Measurements from ENCODE around the gene COL1A2.

Gene COL1A2

DNA sequence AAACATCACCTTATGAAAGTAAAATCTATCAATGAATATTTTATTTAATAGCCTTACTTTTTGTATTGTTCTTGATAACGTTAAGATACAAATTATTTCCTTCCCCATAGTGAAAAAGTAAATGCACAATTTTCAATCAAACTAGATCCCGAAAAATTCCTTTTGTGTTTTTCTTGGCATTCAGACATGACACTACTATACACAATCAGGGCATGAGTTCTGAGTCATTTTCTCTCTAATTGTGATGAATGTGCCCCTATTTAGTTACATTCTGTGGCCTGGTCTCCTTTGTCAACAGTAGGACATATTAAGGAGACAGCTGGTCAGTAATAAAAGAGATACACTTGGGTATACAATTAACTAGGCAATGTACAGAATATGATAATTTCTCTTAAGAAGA is 19.8 kb downstream of the COL1A2 start:
- DNase-seq (ENCODE audit: insufficient read length) = no peak
- FAIRE-seq = no peak
- no peak for TF ChIP-seq POLR2A (IDR thresholded peaks at IDR 0.05; ENCODE audit: low read depth, low read length)
- TF ChIP-seq POLR2AphosphoS5 (IDR thresholded peaks at IDR 0.05; ENCODE audit: low read depth, low read length) = no peak
- TF ChIP-seq TAF1 (IDR thresholded peaks at IDR 0.05; ENCODE audit: borderline replicate concordance, low read depth, low read length) = no peak

GRCh38 chr7:94414980-94415379 is 20.3 kb downstream of the COL1A2 start:
- FAIRE-seq = no peak
- TF ChIP-seq POLR2AphosphoS5 (IDR thresholded peaks at IDR 0.05; ENCODE audit: low read depth, low read length) = no peak
- no peak for TF ChIP-seq TAF1 (IDR thresholded peaks at IDR 0.05; ENCODE audit: borderline replicate concordance, low read depth, low read length)
- TF ChIP-seq POLR2A (IDR thresholded peaks at IDR 0.05; ENCODE audit: low read depth, low read length) = no peak
- DNase-seq (ENCODE audit: insufficient read length) = no peak

DNA sequence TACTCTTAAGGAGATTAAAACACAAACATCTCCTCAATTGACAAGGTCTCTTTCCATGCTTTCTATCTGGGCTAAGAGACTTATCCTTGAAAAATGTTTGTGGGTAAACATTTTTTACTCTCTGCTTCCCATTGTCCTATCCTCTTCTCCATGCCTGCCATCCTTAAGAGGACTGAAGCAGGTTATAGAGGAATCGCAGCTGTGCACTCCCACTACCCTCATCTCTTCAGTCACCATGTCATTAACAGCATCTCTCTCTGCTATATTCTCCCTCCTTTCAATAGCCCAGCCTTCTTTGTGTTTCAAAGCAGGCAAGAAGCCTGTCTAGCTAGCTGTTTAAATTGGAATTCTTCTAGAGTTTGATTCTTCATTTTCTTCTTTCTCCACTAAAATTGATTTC is 22.6 kb downstream of the COL1A2 start:
- FAIRE-seq (no peak), DNase-seq (ENCODE audit: insufficient read length) (no peak)
- no peak for TF ChIP-seq POLR2AphosphoS5 (IDR thresholded peaks at IDR 0.05; ENCODE audit: low read depth, low read length)
- TF ChIP-seq TAF1 (IDR thresholded peaks at IDR 0.05; ENCODE audit: borderline replicate concordance, low read depth, low read length) = no peak
- no peak for TF ChIP-seq POLR2A (IDR thresholded peaks at IDR 0.05; ENCODE audit: low read depth, low read length)

- no peak for DNase-seq (ENCODE audit: insufficient read length)
Measured at GRCh38 chr7:94417901-94418300, 23.2 kb downstream of the COL1A2 start.

GRCh38 chr7:94418851-94419250 is 24.2 kb downstream of the COL1A2 start:
- DNase-seq (ENCODE audit: insufficient read length) (no peak), FAIRE-seq (no peak)
- TF ChIP-seq POLR2AphosphoS5 (IDR thresholded peaks at IDR 0.05; ENCODE audit: low read depth, low read length) (no peak), POLR2A (IDR thresholded peaks at IDR 0.05; ENCODE audit: low read depth, low read length) (no peak), TAF1 (IDR thresholded peaks at IDR 0.05; ENCODE audit: borderline replicate concordance, low read depth, low read length) (no peak)

More at GRCh38 chr7:94417901-94418300, 23.2 kb downstream of the COL1A2 start:
- FAIRE-seq = no peak
- TF ChIP-seq POLR2A (IDR thresholded peaks at IDR 0.05; ENCODE audit: low read depth, low read length) = no peak

- DNase-seq (ENCODE audit: insufficient read length) (no peak), FAIRE-seq (no peak)
- TF ChIP-seq POLR2AphosphoS5 (IDR thresholded peaks at IDR 0.05; ENCODE audit: low read depth, low read length) = no peak
- no peak for TF ChIP-seq TAF1 (IDR thresholded peaks at IDR 0.05; ENCODE audit: borderline replicate concordance, low read depth, low read length)
- no peak for TF ChIP-seq POLR2A (IDR thresholded peaks at IDR 0.05; ENCODE audit: low read depth, low read length)
Measured at GRCh38 chr7:94420328-94420727, 25.6 kb downstream of the COL1A2 start.

GRCh38 chr7:94421681-94422080 is 27.0 kb downstream of the COL1A2 start:
- no peak for TF ChIP-seq POLR2A (IDR thresholded peaks at IDR 0.05; ENCODE audit: low read depth, low read length)
- DNase-seq (ENCODE audit: insufficient read length) (no peak), FAIRE-seq (no peak)

- TF ChIP-seq POLR2A (IDR thresholded peaks at IDR 0.05; ENCODE audit: low read depth, low read length) = no peak
- no peak for TF ChIP-seq TAF1 (IDR thresholded peaks at IDR 0.05; ENCODE audit: borderline replicate concordance, low read depth, low read length)
- no peak for TF ChIP-seq POLR2AphosphoS5 (IDR thresholded peaks at IDR 0.05; ENCODE audit: low read depth, low read length)
- FAIRE-seq (no peak), DNase-seq (ENCODE audit: insufficient read length) (no peak)
Measured at GRCh38 chr7:94422136-94422535, 27.4 kb downstream of the COL1A2 start.

DNA sequence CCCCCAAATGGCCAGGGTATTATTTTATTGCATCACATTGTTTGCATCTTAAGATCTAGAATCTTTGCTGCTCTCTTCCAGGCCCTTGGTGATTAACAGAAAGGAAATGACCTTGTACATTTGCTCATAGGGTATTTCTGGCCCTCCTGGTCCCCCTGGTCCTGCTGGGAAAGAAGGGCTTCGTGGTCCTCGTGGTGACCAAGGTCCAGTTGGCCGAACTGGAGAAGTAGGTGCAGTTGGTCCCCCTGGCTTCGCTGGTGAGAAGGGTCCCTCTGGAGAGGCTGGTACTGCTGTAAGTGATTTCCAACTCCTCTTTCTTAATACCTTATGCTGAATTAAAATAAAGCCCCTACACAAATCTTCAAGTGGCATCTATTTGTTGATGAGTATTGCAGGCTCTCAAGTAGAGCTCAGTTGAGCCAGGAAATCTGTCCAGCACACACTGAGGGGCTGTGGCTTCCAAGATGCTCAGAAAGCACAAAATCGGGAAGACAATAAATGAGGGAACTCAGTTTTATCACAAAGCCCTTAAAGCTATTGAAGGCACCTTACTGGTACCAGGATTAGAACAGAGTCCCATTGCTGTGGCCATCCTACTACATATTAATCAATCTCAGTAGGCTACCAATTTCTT is 28.2 kb downstream of the COL1A2 start:
- no peak for DNase-seq (ENCODE audit: insufficient read length)

DNA sequence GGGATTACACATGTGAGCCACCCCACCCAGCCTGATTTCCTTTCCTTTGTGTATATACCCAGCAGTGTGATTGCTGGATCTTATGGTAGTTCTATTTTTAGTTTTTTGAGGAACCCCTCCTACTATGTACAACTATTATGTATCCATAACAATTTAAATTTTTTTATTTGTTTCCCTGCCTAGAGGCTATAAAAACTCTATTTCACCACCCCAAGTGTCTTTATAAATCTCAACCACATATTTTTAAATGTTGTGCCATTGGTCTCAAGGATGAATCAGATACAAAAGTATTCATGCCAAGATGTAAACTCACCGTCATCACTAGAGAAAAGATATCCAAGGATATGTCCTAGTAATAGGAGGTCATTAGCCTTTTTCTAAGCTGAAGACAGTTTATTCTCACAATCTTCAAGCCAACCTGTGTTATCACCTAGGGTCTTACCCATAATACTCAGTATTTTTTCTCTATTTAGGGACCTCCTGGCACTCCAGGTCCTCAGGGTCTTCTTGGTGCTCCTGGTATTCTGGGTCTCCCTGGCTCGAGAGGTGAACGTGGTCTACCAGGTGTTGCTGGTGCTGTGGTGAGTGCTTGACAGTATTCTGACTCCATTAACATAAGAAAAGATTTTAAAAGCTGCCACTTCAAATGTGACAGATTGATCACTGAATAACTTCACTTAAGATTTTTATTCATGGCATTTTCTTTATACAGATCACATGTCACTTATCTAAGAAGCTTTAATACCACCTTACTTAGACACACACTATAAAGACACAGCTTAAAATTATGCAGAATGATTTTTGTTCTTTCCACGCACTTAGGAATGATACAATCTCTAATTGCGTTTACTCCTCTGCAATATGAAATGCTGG is 29.4 kb downstream of the COL1A2 start:
- DNase-seq (ENCODE audit: insufficient read length) (no peak), FAIRE-seq (no peak)
- TF ChIP-seq POLR2A (IDR thresholded peaks at IDR 0.05; ENCODE audit: low read depth, low read length) (no peak), TAF1 (IDR thresholded peaks at IDR 0.05; ENCODE audit: borderline replicate concordance, low read depth, low read length) (no peak), POLR2AphosphoS5 (IDR thresholded peaks at IDR 0.05; ENCODE audit: low read depth, low read length) (no peak)

More for the DNA sequence above, 28.2 kb downstream of the COL1A2 start:
- TF ChIP-seq POLR2AphosphoS5 (IDR thresholded peaks at IDR 0.05; ENCODE audit: low read depth, low read length) (no peak), POLR2A (IDR thresholded peaks at IDR 0.05; ENCODE audit: low read depth, low read length) (no peak), TAF1 (IDR thresholded peaks at IDR 0.05; ENCODE audit: borderline replicate concordance, low read depth, low read length) (no peak)
- no peak for FAIRE-seq

- TF ChIP-seq POLR2AphosphoS5 (IDR thresholded peaks at IDR 0.05; ENCODE audit: low read depth, low read length) (no peak), TAF1 (IDR thresholded peaks at IDR 0.05; ENCODE audit: borderline replicate concordance, low read depth, low read length) (no peak), POLR2A (IDR thresholded peaks at IDR 0.05; ENCODE audit: low read depth, low read length) (no peak)
- FAIRE-seq = no peak
- DNase-seq (ENCODE audit: insufficient read length) = no peak
Measured at GRCh38 chr7:94425546-94425945, 30.9 kb downstream of the COL1A2 start.
